ENCODE measurements around the gene ANKH.
"Not testable (repeated sequence)": the region's sequence is repeated elsewhere in the genome, so short reads cannot be mapped to it uniquely, and the experiment has no call there.

ANKH gene

GRCh38 chr5:14851597-14851996, 20.0 kb downstream of the ANKH start:
- TF ChIP-seq TCF4 (CRISPR knock-in tag; IDR thresholded peaks at IDR 0.05; ENCODE audit: borderline replicate concordance) (no peak), RARB (CRISPR knock-in tag; IDR thresholded peaks at IDR 0.05) (no peak), TSHZ2 (CRISPR knock-in tag; IDR thresholded peaks at IDR 0.05) (no peak), ZFP30 (CRISPR knock-in tag; IDR thresholded peaks at IDR 0.05) (no peak)
- no peak for ATAC-seq

- TF ChIP-seq TCF4 (CRISPR knock-in tag; IDR thresholded peaks at IDR 0.05; ENCODE audit: borderline replicate concordance) (no peak), ZFP3 (CRISPR knock-in tag; IDR thresholded peaks at IDR 0.05) (no peak), ZNF565 (CRISPR knock-in tag; conservative IDR thresholded peaks at IDR 0.05; ENCODE audit: low read depth) (no peak), POU6F1 (CRISPR knock-in tag; IDR thresholded peaks at IDR 0.05; ENCODE audit: borderline replicate concordance, low read depth) (no peak), ZFP30 (CRISPR knock-in tag; IDR thresholded peaks at IDR 0.05) (no peak), ISL1 (CRISPR knock-in tag; IDR thresholded peaks at IDR 0.05) (no peak), ESRRG (CRISPR knock-in tag; IDR thresholded peaks at IDR 0.05) (no peak), OSR1 (CRISPR knock-in tag; IDR thresholded peaks at IDR 0.05) (no peak)
Observed at GRCh38 chr5:14851050-14851419, 20.5 kb downstream of the ANKH start.

GRCh38 chr5:14850419-14851049, 21.0 kb downstream of the ANKH start:
- no peak for ATAC-seq
- TF ChIP-seq OSR1 (CRISPR knock-in tag; IDR thresholded peaks at IDR 0.05): no peak
- TF ChIP-seq ESRRG (CRISPR knock-in tag; IDR thresholded peaks at IDR 0.05): no peak
- no peak for TF ChIP-seq PATZ1 (CRISPR knock-in tag; IDR thresholded peaks at IDR 0.05; ENCODE audit: borderline replicate concordance)
- TF ChIP-seq CSDC2 (CRISPR knock-in tag; IDR thresholded peaks at IDR 0.05): no peak
- no peak for TF ChIP-seq ARNTL (CRISPR knock-in tag; IDR thresholded peaks at IDR 0.05; ENCODE audit: borderline replicate concordance, low read depth)
- TF ChIP-seq CREB5 (CRISPR knock-in tag; IDR thresholded peaks at IDR 0.05; ENCODE audit: low read depth): no peak
- TF ChIP-seq ZFP3 (CRISPR knock-in tag; IDR thresholded peaks at IDR 0.05): no peak
- TF ChIP-seq SNAI2 (CRISPR knock-in tag; IDR thresholded peaks at IDR 0.05): no peak
- TF ChIP-seq TCF4 (CRISPR knock-in tag; IDR thresholded peaks at IDR 0.05; ENCODE audit: borderline replicate concordance): no peak

More at GRCh38 chr5:14851050-14851419, 20.5 kb downstream of the ANKH start:
- ATAC-seq: no peak

- no peak for TF ChIP-seq OSR1 (CRISPR knock-in tag; IDR thresholded peaks at IDR 0.05)
- TF ChIP-seq PPARA (CRISPR knock-in tag; IDR thresholded peaks at IDR 0.05; ENCODE audit: borderline replicate concordance): no peak
- TF ChIP-seq POU6F1 (CRISPR knock-in tag; IDR thresholded peaks at IDR 0.05; ENCODE audit: borderline replicate concordance, low read depth): no peak
- no peak for TF ChIP-seq ZNF565 (CRISPR knock-in tag; conservative IDR thresholded peaks at IDR 0.05; ENCODE audit: low read depth)
- TF ChIP-seq ARNTL (CRISPR knock-in tag; IDR thresholded peaks at IDR 0.05; ENCODE audit: borderline replicate concordance, low read depth): no peak
- TF ChIP-seq RARB (CRISPR knock-in tag; IDR thresholded peaks at IDR 0.05): no peak
- no peak for TF ChIP-seq BACH2 (CRISPR knock-in tag; IDR thresholded peaks at IDR 0.05; ENCODE audit: borderline replicate concordance)
- no peak for TF ChIP-seq CSDC2 (CRISPR knock-in tag; IDR thresholded peaks at IDR 0.05)
- no peak for TF ChIP-seq GLIS3 (CRISPR knock-in tag; IDR thresholded peaks at IDR 0.05)
- no peak for TF ChIP-seq TOX (CRISPR knock-in tag; IDR thresholded peaks at IDR 0.05; ENCODE audit: borderline replicate concordance)
- no peak for ATAC-seq
Observed at GRCh38 chr5:14849516-14850294, 21.9 kb downstream of the ANKH start.

GRCh38 chr5:14848942-14849341, 22.6 kb downstream of the ANKH start:
- ATAC-seq: not testable (repeated sequence)

Measured in SK-N-SH treated with all-trans-retinoic acid at 6 μM for 48 hours (cell line).